Tibial nerve (tissue), 4 donors: ENCODE measurements around the gene KLHL25. TPM values are rescaled to one million over a fixed set of nuclear protein-coding genes. Genes with fewer than 3 reads are reported as not detected.

ENCODE experiments used
- DNase-seq, 2 donors: peaks; one replicate each; pipeline ENCODE4 v3.0.0-alpha.2; 2019; ENCODE audit warnings: low spot score in 2 of 2
- H3K27ac ChIP-seq, 4 donors: fragments of 200-600 bp; sonication (generic) in 3 of 4; one replicate each; pipeline ENCODE4 v1.5.1; 2017 to 2019; ENCODE audit warnings: mild to moderate bottlenecking in 1 of 4
- H3K27me3 ChIP-seq, 2 donors: fragments of 200-600 bp; sonication (generic) in 1 of 2; one replicate each; pipeline versions ENCODE4 v1.5.1 to v1.6.0; 2017 to 2019
- H3K36me3 ChIP-seq, 3 donors: fragments of 200-600 bp; sonication (generic); one replicate each; pipeline ENCODE4 v1.5.1; 2018 to 2019
- H3K4me1 ChIP-seq, 4 donors: fragments of 200-600 bp; sonication (generic) in 3 of 4; one replicate each; pipeline ENCODE4 v1.5.1; 2017 to 2019
- H3K4me3 ChIP-seq, 4 donors: fragments of 200-600 bp; sonication (generic) in 3 of 4; one replicate each; pipeline ENCODE4 v1.5.1; 2017 to 2019; ENCODE audit warnings: mild to moderate bottlenecking in 1 of 4, moderate library complexity in 1 of 4
- H3K9me3 ChIP-seq, 4 donors: fragments of 200-600 bp; sonication (generic) in 3 of 4; one replicate each; pipeline ENCODE4 v1.5.1; 2017 to 2019
- CTCF ChIP-seq, 5 experiments: fragments of 200-600 bp in 3 of 5; fragments of 450-650 bp in 2 of 5; sonication (generic) in 3 of 5; IDR thresholded peaks; one replicate each; pipeline ENCODE4 v1.5.1; 2016 to 2019; ENCODE audit warnings: antibody characterized with exemption in 5 of 5, mild to moderate bottlenecking in 3 of 5, moderate library complexity in 2 of 5
- EP300 ChIP-seq, 2 donors: sonication (generic); formaldehyde crosslinking; IDR thresholded peaks; one replicate each; pipeline ENCODE4 v1.6.1; 2017; ENCODE audit warnings: antibody characterized with exemption in 2 of 2, mild to moderate bottlenecking in 1 of 2
- POLR2A ChIP-seq, 2 donors: fragments of 450-650 bp; IDR thresholded peaks; one replicate each; pipeline ENCODE4 v1.6.1; 2017; ENCODE audit warnings: antibody characterized with exemption in 2 of 2, mild to moderate bottlenecking in 2 of 2, moderate library complexity in 2 of 2
- WGBS, 2 donors: methylation state at CpG; one replicate each; pipeline ENCODE4 v1.1.5; 2018; 5-methylcytosine and 5-hydroxymethylcytosine counted together
- total RNA-seq, 4 donors: library from RNA; depleted of rRNA; stranded (reverse); fragments of >200 nt; gene quantifications; one replicate each; pipeline ENCODE4 v1.1.0, GENCODE V29; 2016

Gene KLHL25
- total RNA-seq, 4 donors from 2014 or later: 8.4 to 34.2 (median 12.6) TPM

- H3K4me3 ChIP-seq: peak overlapping the region in 1 of 4 donors; percentile 5
- peaks cover 0 to 24% (median 3%) of the 10 kb centered on the region in 3 donors for H3K36me3 ChIP-seq
- WGBS, 2 donors: 28 to 37% methylated on average over 12 to 14 of the region's 15 CpGs
- DNase-seq: peak in 1 of 2 donors; percentile 7
- H3K9me3 ChIP-seq: no peaks in the 10 kb centered on the region
- H3K27me3 ChIP-seq: no peaks in the 10 kb centered on the region
- peaks cover 0 to 49% (median 19%) of the 10 kb centered on the region in 4 donors for H3K4me1 ChIP-seq
- peak overlapping the region; percentile 78 to 87 (median 80) for H3K27ac ChIP-seq
- TF ChIP-seq EP300 (IDR thresholded peaks at IDR 0.05) (no peak), CTCF (IDR thresholded peaks at IDR 0.05) (no peak), POLR2A (IDR thresholded peaks at IDR 0.05) (no peak)
Measured at GRCh38 chr15:85751291-85752123, 43.2 kb downstream of the KLHL25 start.

GRCh38 chr15:85750319-85751290, 44.1 kb downstream of the KLHL25 start:
- WGBS, 2 donors: 26 to 32% methylated on average over 26 to 27 of the region's 27 CpGs
- TF ChIP-seq CTCF (IDR thresholded peaks at IDR 0.05): peak in 2 of 5 experiments; percentile 9 to 19
- TF ChIP-seq POLR2A (IDR thresholded peaks at IDR 0.05): no peak
- peak in 1 of 2 donors; percentile 28 for TF ChIP-seq EP300 (IDR thresholded peaks at IDR 0.05)
- H3K4me1 ChIP-seq: peaks cover 0 to 56% (median 19%) of the 10 kb centered on the region in 4 donors
- H3K9me3 ChIP-seq: no peaks in the 10 kb centered on the region
- peak overlapping the region; percentile 78 to 87 (median 80) for H3K27ac ChIP-seq
- peak overlapping the region in 3 of 4 donors; percentile 5 to 33 (median 16) for H3K4me3 ChIP-seq
- peak in 1 of 2 donors; percentile 40 for DNase-seq
- peaks cover 0 to 33% (median 11%) of the 10 kb centered on the region in 3 donors for H3K36me3 ChIP-seq
- no peaks in the 10 kb centered on the region for H3K27me3 ChIP-seq

- DNase-seq: no peak
- 48 to 59% methylated on average over 21 of the region's 21 CpGs for WGBS, 2 donors
- peak overlapping the region in 1 of 4 donors; percentile 33 for H3K4me3 ChIP-seq
Measured at GRCh38 chr15:85749261-85750151, 45.2 kb downstream of the KLHL25 start.

More at GRCh38 chr15:85749261-85750151, 45.2 kb downstream of the KLHL25 start:
- Histone ChIP-seq H3K9me3 (no peaks in the 10 kb centered on the region), H3K36me3 (peaks cover 0 to 44% (median 20%) of the 10 kb centered on the region in 3 donors), H3K4me1 (peaks cover 0 to 59% (median 19%) of the 10 kb centered on the region in 4 donors), H3K27ac (peak overlapping the region; percentile 78 to 87 (median 80)), H3K27me3 (no peaks in the 10 kb centered on the region)
- TF ChIP-seq CTCF (IDR thresholded peaks at IDR 0.05) (no peak), EP300 (IDR thresholded peaks at IDR 0.05) (no peak), POLR2A (IDR thresholded peaks at IDR 0.05) (no peak)
